Effector CD8-positive, alpha-beta T cell (primary cell): ENCODE measurements around the gene SH3BP5L.
A peak's percentile ranks its signal among the peaks of the same experiment; 100 is the strongest.

Experiments used
- DNase-seq: peaks from one replicate; lab custom pipeline; 2025; lab: John Stamatoyannopoulos, UW
- total RNA-seq, 4 experiments: gene quantifications; one replicate each; lab custom pipeline; 2026; lab: John Stamatoyannopoulos, UW

The SH3BP5L gene
- total RNA-seq, result 51.2 to 78.4 (median 67.4) reads per million in 4 experiments

GRCh38 chr1:248825909-248826760 is at the start of gene SH3BP5L:
Gene SH3BP5L, minus strand, starts transcription at chr1:248825915. Its CDS starts 980 bp downstream, at chr1:248824935.
- peak; percentile 79 for DNase-seq

- DNase-seq, result peak; percentile 65
Measured at GRCh38 chr1:248873993-248874533, 48.3 kb upstream of the SH3BP5L start.

GRCh38 chr1:248873409-248873992 is 47.8 kb upstream of the SH3BP5L start:
- DNase-seq, result peak; percentile 81

GRCh38 chr1:248872752-248873408 is 47.2 kb upstream of the SH3BP5L start:
- DNase-seq, result peak; percentile 29

- DNase-seq, result no peak
Measured at GRCh38 chr1:248871837-248872401, 46.2 kb upstream of the SH3BP5L start.

GRCh38 chr1:248862998-248863881 is 37.5 kb upstream of the SH3BP5L start:
- peak; percentile 78 for DNase-seq

GRCh38 chr1:248862695-248862997 is 36.9 kb upstream of the SH3BP5L start:
- DNase-seq, result no peak

GRCh38 chr1:248861616-248862015 is 35.9 kb upstream of the SH3BP5L start:
- DNase-seq, result no peak

- no peak for DNase-seq
Measured at GRCh38 chr1:248860007-248860406, 34.3 kb upstream of the SH3BP5L start.

- peak; percentile 93 for DNase-seq
Measured at GRCh38 chr1:248858891-248859889, 33.5 kb upstream of the SH3BP5L start, which contains the start of gene ZNF692. Gene ZNF692, minus strand, starts transcription at chr1:248859085. Its CDS starts 776 bp downstream, at chr1:248858309.

GRCh38 chr1:248858096-248858890 is 32.6 kb upstream of the SH3BP5L start:
- no peak for DNase-seq

GRCh38 chr1:248857749-248858095 is 32.0 kb upstream of the SH3BP5L start:
- no peak for DNase-seq

- DNase-seq, result no peak
Measured at GRCh38 chr1:248857201-248857600, 31.5 kb upstream of the SH3BP5L start.

- no peak for DNase-seq
Measured at GRCh38 chr1:248856176-248856575, 30.5 kb upstream of the SH3BP5L start.

GRCh38 chr1:248855580-248855979 is 29.9 kb upstream of the SH3BP5L start:
- DNase-seq, result no peak

GRCh38 chr1:248853663-248854375 is 28.1 kb upstream of the SH3BP5L start:
- DNase-seq, result no peak

- no peak for DNase-seq
Measured at GRCh38 chr1:248852481-248853405, 27.0 kb upstream of the SH3BP5L start.
